Activated CD8-positive, alpha-beta T cell treated with anti-CD3 and anti-CD28 coated beads, Interleukin-2, amount 10 ng/mL, durations not matched to agents 7 days and 5 days (primary cell): Measurements from ENCODE around the gene RNU6-9. TPM values are rescaled to one million over a fixed set of nuclear protein-coding genes. Genes with fewer than 3 reads are reported as not detected.
A peak's percentile ranks its signal among the peaks of the same experiment; 100 is the strongest.
"Not testable (repeated sequence)": the region's sequence is repeated elsewhere in the genome, so short reads cannot be mapped to it uniquely, and the experiment has no call there.

Experiments used
- ATAC-seq: fragments of 150-1000 bp; cut with Tn5 transposase; one replicate; pipeline ENCODE4 v1.10.0; 2021; ENCODE audit warnings: moderate library complexity
- CTCF ChIA-PET: fragments of 350-600 bp; sonication (Branson Sonifier 250); formaldehyde crosslinking; loops from one replicate; lab custom pipeline; 2021; ENCODE audit warnings: antibody characterized with exemption; lab: Charles Lee
- POLR2A ChIA-PET: fragments of 350-600 bp; sonication (Branson Sonifier 250); formaldehyde crosslinking; loops from one replicate; lab custom pipeline; 2021; ENCODE audit warnings: antibody characterized with exemption; lab: Charles Lee
- DNase-seq: peaks from one replicate; pipeline ENCODE4 v3.0.0-alpha.2; 2020
- H3K27ac Mint-ChIP-seq: one replicate; pipeline ENCODE4 v1.8.0; 2021; ENCODE audit warnings: mild to moderate bottlenecking, mixed read lengths
- H3K27me3 Mint-ChIP-seq: one replicate; pipeline ENCODE4 v1.8.0; 2021; ENCODE audit warnings: low read depth, mixed read lengths
- H3K36me3 Mint-ChIP-seq: one replicate; pipeline ENCODE4 v1.8.0; 2021; ENCODE audit warnings: low read depth, mixed read lengths
- H3K4me1 Mint-ChIP-seq: one replicate; pipeline ENCODE4 v1.8.0; 2021; ENCODE audit warnings: low read depth, mixed read lengths
- H3K4me3 Mint-ChIP-seq: one replicate; pipeline ENCODE4 v1.8.0; 2021; ENCODE audit warnings: mild to moderate bottlenecking, mixed read lengths
- H3K9me3 Mint-ChIP-seq: one replicate; pipeline ENCODE4 v1.8.0; 2022; ENCODE audit warnings: mixed read lengths; ENCODE audit not compliant: insufficient read depth
- total RNA-seq, 2 experiments: library from RNA; stranded (reverse); gene quantifications; one replicate each; pipeline ENCODE4 v1.2.3, GENCODE V29; 2021

Gene RNU6-9
- total RNA-seq, 2 experiments from 2014 or later, result not detected

GRCh38 chr19:883661-884211 lies 9.5 kb upstream of the RNU6-9 start:
- no peak for ATAC-seq
- peaks cover 23% of the 10 kb centered on the region for H3K36me3 Mint-ChIP-seq
- H3K4me1 Mint-ChIP-seq, result peaks cover 10% of the 10 kb centered on the region
- DNase-seq, result no peak
- no peak overlapping the region for H3K27ac Mint-ChIP-seq
- no peaks in the 10 kb centered on the region for H3K27me3 Mint-ChIP-seq
- H3K9me3 Mint-ChIP-seq, result no peaks in the 10 kb centered on the region
- POLR2A ChIA-PET, result interaction anchor here (1.7 kb wide), 1 partner anchor 23 kb away, joined by 6 read pairs; no protein-coding TSS in a partner anchor
- H3K4me3 Mint-ChIP-seq, result no peak overlapping the region
- CTCF ChIA-PET, result no interaction called here

DNA sequence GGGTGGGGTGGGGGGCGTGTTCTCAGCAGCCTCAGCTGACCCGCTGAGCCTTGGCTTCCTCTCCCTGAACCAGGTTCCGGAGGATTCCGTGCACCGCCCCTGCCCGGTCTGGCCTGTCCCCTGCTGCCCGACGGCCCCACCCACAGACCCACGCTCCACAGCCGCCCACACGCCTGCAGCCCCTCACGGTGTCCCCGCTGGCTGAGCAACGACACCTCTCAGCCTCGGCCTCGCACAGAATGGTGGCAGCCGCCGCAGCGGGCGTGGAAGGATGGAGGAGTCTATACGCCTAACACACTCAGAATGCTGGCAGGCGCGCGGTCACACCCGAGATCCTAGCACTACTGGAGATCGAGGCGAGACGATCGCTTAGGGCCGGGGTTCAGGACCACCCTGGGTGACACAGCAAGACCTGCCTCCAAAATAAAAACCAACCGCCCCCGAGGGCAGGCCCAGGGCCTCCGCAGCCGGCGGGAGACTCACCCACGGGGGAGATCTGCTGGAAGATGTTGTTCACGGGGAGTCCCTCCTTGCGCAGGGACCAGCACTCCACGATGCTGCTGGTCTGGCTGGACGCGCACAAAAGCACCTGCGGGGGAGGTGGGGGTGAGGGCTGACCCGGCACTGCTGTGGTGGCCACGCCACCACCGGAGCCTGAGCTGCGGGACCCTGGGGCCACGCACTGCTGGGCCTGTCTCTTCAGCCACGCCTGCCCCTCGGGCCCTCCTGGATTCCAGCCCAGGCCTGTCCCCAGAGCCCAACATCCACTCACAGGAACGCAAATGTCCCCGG lies 8.7 kb upstream of the RNU6-9 start:
- ChIA-PET CTCF (no interaction called here), POLR2A (no interaction called here)
- H3K4me3 Mint-ChIP-seq, result no peak overlapping the region
- peaks cover 30% of the 10 kb centered on the region for H3K36me3 Mint-ChIP-seq
- no peak for ATAC-seq
- no peak overlapping the region for H3K27ac Mint-ChIP-seq
- H3K27me3 Mint-ChIP-seq, result no peaks in the 10 kb centered on the region
- peaks cover 15% of the 10 kb centered on the region for H3K4me1 Mint-ChIP-seq
- DNase-seq, result no peak
- H3K9me3 Mint-ChIP-seq, result no peaks in the 10 kb centered on the region

DNA sequence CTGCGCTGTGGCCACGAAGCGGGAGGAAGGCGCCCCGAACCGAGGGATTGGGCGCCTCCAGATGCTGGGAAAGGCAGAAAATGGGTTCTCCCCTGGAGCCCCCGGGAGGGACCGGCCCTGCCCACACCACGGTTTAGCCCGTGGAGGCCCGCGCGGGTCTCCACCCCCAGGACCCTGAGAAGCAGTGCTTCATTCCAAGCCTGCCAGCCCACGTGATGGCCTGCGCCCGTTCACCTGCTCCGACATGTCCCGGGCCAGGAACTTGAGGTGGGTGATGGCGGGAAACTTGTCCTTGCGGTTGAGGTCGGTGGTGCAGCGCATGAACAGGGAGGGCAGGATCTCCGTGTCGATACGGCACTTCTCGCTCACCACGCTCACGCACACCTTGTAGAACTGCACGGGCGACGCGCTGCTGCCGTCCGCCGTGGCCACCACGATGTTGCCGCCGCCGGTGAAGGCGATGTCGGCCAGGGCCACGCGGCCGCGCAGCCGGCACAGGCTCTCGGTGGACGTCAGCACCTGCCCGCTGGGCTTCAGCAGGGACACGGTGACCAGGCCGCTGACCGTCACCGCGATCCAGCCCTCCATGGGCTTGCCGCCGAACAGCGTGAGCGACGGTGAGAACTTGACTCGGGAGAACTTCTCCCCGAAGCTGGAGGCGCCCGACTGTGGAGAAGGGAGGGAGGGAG lies 7.6 kb upstream of the RNU6-9 start:
- Mint-ChIP-seq H3K9me3 (no peaks in the 10 kb centered on the region), H3K36me3 (peaks cover 34% of the 10 kb centered on the region), H3K27ac (no peak overlapping the region), H3K4me3 (no peak overlapping the region), H3K4me1 (peaks cover 18% of the 10 kb centered on the region), H3K27me3 (no peaks in the 10 kb centered on the region)
- ChIA-PET CTCF (no interaction called here), POLR2A (no interaction called here)
- DNase-seq, result no peak
- ATAC-seq, result no peak

DNA sequence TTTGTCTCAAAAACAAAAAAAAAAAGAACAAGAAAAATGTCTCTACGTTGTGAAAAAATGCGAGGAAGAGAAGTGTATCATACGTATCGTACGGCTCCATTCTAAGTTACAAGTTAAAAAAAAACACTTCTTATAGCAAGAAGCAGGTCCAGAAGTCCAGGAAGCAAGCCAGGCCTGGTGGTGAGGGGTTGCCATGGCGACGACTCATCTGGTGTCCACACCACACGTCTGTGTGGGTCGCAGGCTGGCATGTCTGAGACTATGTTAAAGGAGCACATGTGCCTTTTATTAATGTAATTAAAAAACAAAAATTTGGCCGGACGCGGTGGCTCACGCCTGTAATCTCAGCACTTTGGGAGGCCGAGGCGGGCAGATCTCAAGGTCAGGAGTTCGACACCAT lies 6.2 kb upstream of the RNU6-9 start:
- POLR2A ChIA-PET, result no interaction called here

DNA sequence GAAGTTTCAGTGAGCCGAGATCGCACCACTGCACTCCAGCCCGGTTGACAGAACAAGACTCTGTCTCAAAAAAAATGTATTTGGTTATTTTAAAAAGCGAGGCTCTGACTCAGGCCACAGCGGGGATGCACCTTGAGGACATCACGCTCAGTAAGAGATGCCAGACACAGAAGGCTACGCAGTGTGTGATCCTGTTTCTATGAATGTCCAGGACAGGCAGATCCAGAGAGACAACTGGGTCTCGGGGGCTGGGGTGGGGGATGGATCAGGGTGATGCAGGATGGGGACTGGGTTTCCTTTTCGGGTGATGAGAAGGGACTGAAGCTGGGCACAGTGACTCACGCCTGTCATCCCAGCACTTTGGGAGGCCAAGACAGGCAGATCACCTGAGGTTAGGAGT lies 5.7 kb upstream of the RNU6-9 start:
- Mint-ChIP-seq H3K4me3 (no peak overlapping the region), H3K27me3 (no peaks in the 10 kb centered on the region), H3K9me3 (no peaks in the 10 kb centered on the region), H3K4me1 (peaks cover 22% of the 10 kb centered on the region), H3K27ac (no peak overlapping the region), H3K36me3 (peaks cover 19% of the 10 kb centered on the region)
- DNase-seq, result no peak
- no peak for ATAC-seq
- POLR2A ChIA-PET, result interaction anchor here (0.7 kb wide), 1 partner anchor 21 kb away, joined by 3 read pairs; no protein-coding TSS in a partner anchor
- CTCF ChIA-PET, result no interaction called here

More for the DNA sequence above, 6.2 kb upstream of the RNU6-9 start:
- H3K4me1 Mint-ChIP-seq, result peaks cover 22% of the 10 kb centered on the region
- H3K27me3 Mint-ChIP-seq, result no peaks in the 10 kb centered on the region
- no peak overlapping the region for H3K27ac Mint-ChIP-seq
- H3K9me3 Mint-ChIP-seq, result no peaks in the 10 kb centered on the region
- ATAC-seq (no peak), DNase-seq (no peak)
- CTCF ChIA-PET, result no interaction called here
- H3K36me3 Mint-ChIP-seq, result peaks cover 23% of the 10 kb centered on the region
- H3K4me3 Mint-ChIP-seq, result no peak overlapping the region

GRCh38 chr19:888581-889385 lies 4.5 kb upstream of the RNU6-9 start:
- Mint-ChIP-seq H3K27ac (peak overlapping the region; percentile 76), H3K36me3 (peaks cover 20% of the 10 kb centered on the region)
- ATAC-seq, result peak; percentile 21

DNA sequence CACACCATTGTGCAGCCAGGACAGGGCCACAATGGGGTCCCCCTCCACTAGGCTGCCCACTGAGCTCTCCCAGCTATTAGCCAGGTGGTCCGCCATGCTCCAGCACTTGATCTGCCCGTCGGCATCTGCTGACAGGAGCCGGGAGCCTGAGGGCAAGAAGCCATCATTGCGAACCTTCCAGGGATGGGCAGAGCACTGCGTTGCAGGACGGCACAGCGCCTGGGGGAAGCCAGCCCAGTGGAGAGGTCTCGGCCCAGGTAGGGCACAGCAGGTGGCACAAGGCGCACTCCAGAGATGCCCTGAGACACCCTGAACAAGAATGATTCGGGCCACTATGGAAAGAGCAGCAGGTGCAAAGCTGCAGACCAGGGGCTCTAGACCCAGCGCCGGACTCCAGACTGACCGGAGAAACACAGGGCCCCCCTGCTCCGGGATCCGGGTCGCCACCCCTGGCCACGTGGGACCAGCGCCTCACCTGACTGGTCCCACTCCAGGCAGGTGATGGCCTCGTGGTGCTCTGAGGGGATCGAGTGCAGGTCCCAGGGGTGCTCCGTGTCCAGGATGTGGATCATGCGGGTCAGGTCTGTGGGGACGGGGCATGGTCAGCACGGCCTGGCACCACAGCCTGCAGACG lies 3.5 kb upstream of the RNU6-9 start:
- Mint-ChIP-seq H3K4me3 (no peak overlapping the region), H3K36me3 (peaks cover 20% of the 10 kb centered on the region), H3K9me3 (no peaks in the 10 kb centered on the region), H3K4me1 (peaks cover 34% of the 10 kb centered on the region), H3K27me3 (no peaks in the 10 kb centered on the region), H3K27ac (peak overlapping the region; percentile 28)
- ChIA-PET CTCF (no interaction called here), POLR2A (interaction anchor here (1.4 kb wide), 1 partner anchor 20 kb away, joined by 3 read pairs; no protein-coding TSS in a partner anchor)
- ATAC-seq (no peak), DNase-seq (no peak)

More at GRCh38 chr19:888581-889385, 4.5 kb upstream of the RNU6-9 start:
- H3K9me3 Mint-ChIP-seq, result no peaks in the 10 kb centered on the region
- peak; percentile 63 for DNase-seq
- H3K27me3 Mint-ChIP-seq, result no peaks in the 10 kb centered on the region
- peaks cover 31% of the 10 kb centered on the region for H3K4me1 Mint-ChIP-seq
- H3K4me3 Mint-ChIP-seq, result peak overlapping the region; percentile 46
- CTCF ChIA-PET, result interaction anchor here (0.7 kb wide), 1 partner anchor 16 kb away, joined by 3 read pairs; no protein-coding TSS in a partner anchor
- POLR2A ChIA-PET, result interaction anchor here (0.6 to 0.7 kb wide), 2 partner anchors 20 to 277 kb away, joined by 3 read pairs; no protein-coding TSS in a partner anchor

- DNase-seq (no peak), ATAC-seq (no peak)
- POLR2A ChIA-PET, result interaction anchor here (0.6 to 1.4 kb wide), 2 partner anchors 19 to 83 kb away, joined by 3 read pairs; no protein-coding TSS in a partner anchor
- Mint-ChIP-seq H3K9me3 (no peaks in the 10 kb centered on the region), H3K4me1 (peaks cover 32% of the 10 kb centered on the region), H3K4me3 (peak overlapping the region; percentile 51), H3K27ac (peak overlapping the region; percentile 60), H3K36me3 (peaks cover 20% of the 10 kb centered on the region), H3K27me3 (no peaks in the 10 kb centered on the region)
- CTCF ChIA-PET, result no interaction called here
Measured at GRCh38 chr19:890831-891230, 2.5 kb upstream of the RNU6-9 start.

DNA sequence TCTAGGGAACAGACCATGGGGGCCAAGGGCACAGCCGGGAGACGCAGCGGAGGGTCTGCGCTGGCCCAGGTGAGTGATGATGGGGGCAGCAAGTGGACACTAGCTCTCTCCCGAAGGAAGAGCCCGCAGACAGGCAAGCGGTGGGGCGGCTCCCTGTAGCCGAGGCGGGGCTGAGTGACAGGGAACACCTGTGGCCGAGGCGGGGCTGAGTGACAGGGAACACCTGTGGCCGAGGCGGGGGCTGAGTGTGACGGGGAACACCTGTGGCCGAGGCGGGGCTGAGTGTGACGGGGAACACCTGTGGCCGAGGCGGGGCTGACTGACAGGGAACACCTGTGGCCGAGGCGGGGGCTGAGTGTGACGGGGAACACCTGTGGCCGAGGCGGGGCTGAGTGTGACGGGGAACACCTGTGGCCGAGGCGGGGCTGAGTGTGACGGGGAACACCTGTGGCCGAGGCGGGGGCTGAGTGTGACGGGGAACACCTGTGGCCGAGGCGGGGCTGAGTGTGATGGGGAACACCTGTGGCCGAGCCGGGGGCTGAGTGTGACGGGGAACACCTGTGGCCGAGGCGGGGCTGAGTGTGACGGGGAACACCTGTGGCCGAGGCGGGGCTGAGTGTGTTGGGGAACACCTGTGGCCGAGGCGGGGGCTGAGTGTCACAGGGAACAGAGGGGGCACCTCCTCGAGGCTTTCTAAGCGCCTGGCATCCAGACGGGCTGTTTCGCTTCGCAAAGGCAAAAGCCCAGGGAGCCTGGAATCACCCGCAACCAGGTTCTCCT lies 1.7 kb upstream of the RNU6-9 start:
- H3K4me3 Mint-ChIP-seq, result peak overlapping the region; percentile 76
- DNase-seq, H3K27me3 Mint-ChIP-seq, H3K9me3 Mint-ChIP-seq, ATAC-seq: not testable (repeated sequence)
- H3K36me3 Mint-ChIP-seq, result peaks cover 24% of the 10 kb centered on the region
- ChIA-PET CTCF (interaction anchor here (2.0 kb wide), 1 partner anchor 28 kb away, joined by 14 read pairs; no protein-coding TSS in a partner anchor), POLR2A (interaction anchor here (0.6 to 2.3 kb wide), 3 partner anchors 12 to 82 kb away, joined by 3 to 36 read pairs (median 3); no protein-coding TSS in a partner anchor)
- peak overlapping the region; percentile 84 for H3K27ac Mint-ChIP-seq
- peaks cover 32% of the 10 kb centered on the region for H3K4me1 Mint-ChIP-seq

- Mint-ChIP-seq H3K4me1 (peaks cover 32% of the 10 kb centered on the region), H3K9me3 (no peaks in the 10 kb centered on the region), H3K4me3 (peak overlapping the region; percentile 76), H3K27me3 (no peaks in the 10 kb centered on the region), H3K27ac (peak overlapping the region; percentile 84), H3K36me3 (peaks cover 27% of the 10 kb centered on the region)
- ChIA-PET POLR2A (interaction anchor here (0.8 to 2.3 kb wide), 8 partner anchors 10 to 129 kb away, joined by 3 to 36 read pairs (median 4); partner anchors contain the start of genes RNU6-2 and WDR18), CTCF (interaction anchor here (1.3 to 2.0 kb wide), 3 partner anchors 16 to 29 kb away, joined by 3 to 14 read pairs (median 8); no protein-coding TSS in a partner anchor)
- DNase-seq (peak; percentile 60), ATAC-seq (peak; percentile 46)
Measured at GRCh38 chr19:892243-892893, 916 bp upstream of the RNU6-9 start.
